GM12878 (cell line): Measurements from ENCODE around the gene EPB41L4A. TPM values are rescaled to one million over a fixed set of nuclear protein-coding genes. Genes with fewer than 3 reads are reported as not detected.
A peak's percentile ranks its signal among the peaks of the same experiment; 100 is the strongest.

ENCODE experiments used
- ATF3 ChIP-seq: IDR thresholded peaks from 2 replicates; pipeline ENCODE4 v1.6.1; 2011; ENCODE audit warnings: low read depth, mild to moderate bottlenecking, low read length, moderate library complexity, borderline replicate concordance; ENCODE audit errors: extremely low read depth
- CEBPB ChIP-seq, 2 experiments: fragments of 150-350 bp in 1 of 2; IDR thresholded peaks; 2 replicates each; pipeline ENCODE4 v1.6.1; 2012 to 2014; ENCODE audit warnings: low read depth in 2 of 2, low read length in 2 of 2, borderline replicate concordance in 1 of 2, inconsistent platforms in 1 of 2
- CHD1 ChIP-seq: IDR thresholded peaks from 2 replicates; pipeline ENCODE4 v1.6.1; 2012; ENCODE audit warnings: low read depth, low read length, improper control_type of control experiment
- DPF2 ChIP-seq: fragments of 450-650 bp; IDR thresholded peaks from 2 replicates; pipeline ENCODE4 v1.6.1; 2017; ENCODE audit warnings: mild to moderate bottlenecking
- HDAC6 ChIP-seq: fragments of 200-600 bp; sonication (generic); IDR thresholded peaks from one replicate; pipeline ENCODE4 v1.8.0; 2017; ENCODE audit warnings: antibody characterized with exemption; ENCODE audit not compliant: unreplicated experiment
- HDGF ChIP-seq: fragments of 450-650 bp; IDR thresholded peaks from 2 replicates; pipeline ENCODE4 v1.6.1; 2016; ENCODE audit warnings: antibody characterized with exemption
- MLLT1 ChIP-seq: fragments of 450-650 bp; IDR thresholded peaks from 2 replicates; pipeline ENCODE4 v1.6.1; 2016; ENCODE audit warnings: mild to moderate bottlenecking
- PAX5 ChIP-seq: IDR thresholded peaks from 2 replicates; pipeline ENCODE4 v1.6.1; 2011; ENCODE audit warnings: low read depth, low read length, borderline replicate concordance
- RELB ChIP-seq: fragments of 450-650 bp; IDR thresholded peaks from 2 replicates; pipeline ENCODE4 v1.6.1; 2017; ENCODE audit warnings: low read depth, mild to moderate bottlenecking, moderate library complexity
- REST ChIP-seq: IDR thresholded peaks from 2 replicates; pipeline ENCODE4 v1.6.1; 2012; ENCODE audit warnings: mild to moderate bottlenecking, low read depth, low read length
- SIN3A ChIP-seq: IDR thresholded peaks from 2 replicates; pipeline ENCODE4 v1.6.1; 2012; ENCODE audit warnings: low read depth, low read length, improper control_type of control experiment
- SMC3 ChIP-seq: IDR thresholded peaks from 2 replicates; pipeline ENCODE4 v1.6.1; 2011; ENCODE audit warnings: low read length, improper control_type of control experiment, borderline replicate concordance
- SUPT20H ChIP-seq: IDR thresholded peaks from 2 replicates; pipeline ENCODE4 v1.6.1; 2011; ENCODE audit warnings: low read depth, mild to moderate bottlenecking, low read length, moderate library complexity, borderline replicate concordance; ENCODE audit not compliant: control insufficient read depth
- SUZ12 ChIP-seq: fragments of 200-600 bp; sonication (generic); IDR thresholded peaks from one replicate; pipeline ENCODE4 v1.6.1; 2018; ENCODE audit warnings: antibody characterized with exemption, mild to moderate bottlenecking; ENCODE audit not compliant: unreplicated experiment
- TARDBP ChIP-seq: IDR thresholded peaks from 2 replicates; pipeline ENCODE4 v1.6.1; 2016; ENCODE audit warnings: borderline replicate concordance
- ZBED1 ChIP-seq: IDR thresholded peaks from 2 replicates; pipeline ENCODE4 v1.6.1; 2016; ENCODE audit warnings: borderline replicate concordance
- ZBTB4 ChIP-seq: fragments of 450-650 bp; formaldehyde crosslinking; IDR thresholded peaks from 2 replicates; pipeline ENCODE4 v1.4.0; 2022; ENCODE audit warnings: mild to moderate bottlenecking, moderate library complexity
- ZNF274 ChIP-seq: IDR thresholded peaks from one replicate; pipeline ENCODE4 v1.8.0; 2011; ENCODE audit not compliant: insufficient read length, insufficient read depth
- ZNF384 ChIP-seq: IDR thresholded peaks from 2 replicates; pipeline ENCODE4 v1.6.1; 2012; ENCODE audit warnings: low read depth, mild to moderate bottlenecking, low read length, improper control_type of control experiment, borderline replicate concordance
- polyA plus RNA-seq, 11 experiments: library from polyadenylated mRNA; depleted of rRNA in 4 of 11; unstranded in 6 of 11; stranded (reverse) in 5 of 11; fragments of >200 nt; fragmentation: Nextera tagmentation in 4 of 11; fragmentation: Illumina TruSeq in 1 of 11; extraction: Ambion mirVana in 4 of 11; extraction: Trizol in 1 of 11; gene quantifications; 1 replicate in 1 of 11; 2 replicates in 10 of 11; pipeline versions ENCODE4 v1.2.1 to v1.2.3, GENCODE V29; 2011 to 2016; ENCODE audit warnings: inconsistent platforms in 2 of 11, missing spikeins in 2 of 11, low read depth in 1 of 11
- total RNA-seq, 4 experiments: library from RNA; depleted of rRNA in 3 of 4; stranded (reverse); fragments of >200 nt in 3 of 4; fragmentation: Illumina TruSeq in 1 of 4; extraction: Trizol in 1 of 4; gene quantifications; 2 replicates each; pipeline versions ENCODE4 v1.2.1 to v1.2.3, GENCODE V29; 2013 to 2021

The EPB41L4A gene
- total and polyA plus RNA-seq, 10 of the 15 experiments (the other 5 are each of a cell fraction or from before 2014, with no cell fraction given), result 0.10 to 0.67 (median 0.30) TPM

- TF ChIP-seq ZBTB4, result no peak
- TF ChIP-seq REST, result no peak
- peak; percentile 71; the same call in 1 of the 2 replicates for TF ChIP-seq ZNF384
- TF ChIP-seq HDGF, result no peak
- TF ChIP-seq SUZ12, result no peak
- TF ChIP-seq DPF2, result peak; percentile 73; the same call in 1 of the 2 replicates
- no peak for TF ChIP-seq HDAC6
- no peak for TF ChIP-seq SIN3A
- no peak for TF ChIP-seq ZNF274
- TF ChIP-seq SUPT20H, result no peak
- TF ChIP-seq SMC3, result peak; percentile 99
- no peak for TF ChIP-seq MLLT1
- TF ChIP-seq ATF3, result no peak
- no peak for TF ChIP-seq ZBED1
- no peak for TF ChIP-seq CEBPB (IDR thresholded peaks at IDR 0.05; ENCODE audit: borderline replicate concordance in 1 of 2, low read depth in 2 of 2, low read length in 2 of 2)
- no peak for TF ChIP-seq CHD1
- 0 out of 2 replicates have a peak, but pooled peaks have one; percentile 18 for TF ChIP-seq PAX5
- no peak for TF ChIP-seq TARDBP
- no peak for TF ChIP-seq RELB
These were observed 272.5 kb downstream of the EPB41L4A start (continued) for GRCh38 chr5:112146323-112147226.
